NCI-H1694 treated with DMSO at 0.1 percent for 48 hours (cell line): Measurements from ENCODE around the gene MBTPS1.

Experiments
- DNase-seq: peaks from one replicate; lab custom pipeline; 2025; lab: John Stamatoyannopoulos, UW

The MBTPS1 gene

GRCh38 chr16:84034516-84034915 is 82.2 kb downstream of the MBTPS1 start:
- DNase-seq: no peak

- no peak for DNase-seq
Measured at GRCh38 chr16:84033251-84034195, 83.2 kb downstream of the MBTPS1 start.

- DNase-seq: no peak
Measured at GRCh38 chr16:84032458-84033178, 84.1 kb downstream of the MBTPS1 start.

GRCh38 chr16:84031556-84031955 is 85.2 kb downstream of the MBTPS1 start:
- DNase-seq: no peak

GRCh38 chr16:84029297-84030047 is 87.3 kb downstream of the MBTPS1 start:
- DNase-seq: no peak

- no peak for DNase-seq
Measured at GRCh38 chr16:84027625-84028024, 89.1 kb downstream of the MBTPS1 start.

- DNase-seq: no peak
Measured at GRCh38 chr16:84026606-84027005, 90.1 kb downstream of the MBTPS1 start.

GRCh38 chr16:84024854-84025253 is 91.9 kb downstream of the MBTPS1 start:
- no peak for DNase-seq

- no peak for DNase-seq
Measured at GRCh38 chr16:84022644-84023043, 94.1 kb downstream of the MBTPS1 start.

- DNase-seq: no peak
Measured at GRCh38 chr16:84021488-84021887, 95.3 kb downstream of the MBTPS1 start.

GRCh38 chr16:84020353-84020752 is 96.4 kb downstream of the MBTPS1 start:
- DNase-seq: no peak

- no peak for DNase-seq
Measured at GRCh38 chr16:84018710-84019109, 98.0 kb downstream of the MBTPS1 start.

GRCh38 chr16:84016477-84016876 is 100.3 kb downstream of the MBTPS1 start:
- no peak for DNase-seq

GRCh38 chr16:84015399-84015798 is 101.3 kb downstream of the MBTPS1 start:
- no peak for DNase-seq

- DNase-seq: no peak
Measured at GRCh38 chr16:84014570-84015327, 102.0 kb downstream of the MBTPS1 start.

GRCh38 chr16:84013787-84014569 is 102.8 kb downstream of the MBTPS1 start:
- no peak for DNase-seq

- DNase-seq: no peak
Measured at GRCh38 chr16:84009282-84009681, 107.5 kb downstream of the MBTPS1 start.

GRCh38 chr16:84007965-84008364 is 108.8 kb downstream of the MBTPS1 start:
- DNase-seq: no peak

GRCh38 chr16:84007520-84007919 is 109.2 kb downstream of the MBTPS1 start:
- no peak for DNase-seq

- no peak for DNase-seq
Measured at GRCh38 chr16:84005391-84005790, 111.4 kb downstream of the MBTPS1 start.

- no peak for DNase-seq
Measured at GRCh38 chr16:84004442-84004841, 112.3 kb downstream of the MBTPS1 start.
